ENCODE data around the gene CES2.
"Not testable (repeated sequence)": the region's sequence is repeated elsewhere in the genome, so short reads cannot be mapped to it uniquely, and the experiment has no call there.

The CES2 gene

GRCh38 chr16:66983033-66983432, 47.7 kb downstream of the CES2 start:
- no peak for DNase-seq

GRCh38 chr16:66984892-66985311, 49.6 kb downstream of the CES2 start:
- DNase-seq: no peak

GRCh38 chr16:66986559-66986958, 51.2 kb downstream of the CES2 start:
- no peak for DNase-seq

- no peak for DNase-seq
Observed at GRCh38 chr16:66988197-66988788, 53.0 kb downstream of the CES2 start, which contains the start of gene CES4A. CES4A (plus strand) TSS chr16:66988589; CDS start chr16:66988773, 184 bp downstream.

- no peak for DNase-seq
Observed at GRCh38 chr16:66991545-66992077, 56.3 kb downstream of the CES2 start.

GRCh38 chr16:66993558-66993957, 58.2 kb downstream of the CES2 start:
- not testable (repeated sequence) for DNase-seq
